NB4 (cell line): ENCODE results near the gene PDE5A.
"Not testable (repeated sequence)": the region's sequence is repeated elsewhere in the genome, so short reads cannot be mapped to it uniquely, and the experiment has no call there.

Experiments
- DNase-seq: peaks from one replicate; pipeline ENCODE4 v3.0.0; 2010; ENCODE audit warnings: low read depth
- H3K4me3 ChIP-seq: one replicate; pipeline ENCODE4 v1.5.1; 2011; ENCODE audit warnings: mild to moderate bottlenecking, low read depth, low read length, moderate library complexity
- CTCF ChIP-seq: IDR thresholded peaks from one replicate; pipeline ENCODE4 v1.5.1; 2012; ENCODE audit warnings: low read depth, low read length
- MAX ChIP-seq: IDR thresholded peaks from 2 replicates; pipeline ENCODE4 v1.6.1; 2011; ENCODE audit warnings: low read depth, low read length
- MYC ChIP-seq: IDR thresholded peaks from 2 replicates; pipeline ENCODE4 v1.6.1; 2011; ENCODE audit warnings: low read depth, low read length
- POLR2A ChIP-seq: IDR thresholded peaks from 2 replicates; pipeline ENCODE4 v1.6.1; 2011; ENCODE audit warnings: mild to moderate bottlenecking; ENCODE audit not compliant: insufficient read length; ENCODE audit errors: extremely low read depth

PDE5A gene

GRCh38 chr4:119638359-119638758 is 9.8 kb upstream of the PDE5A start:
- H3K4me3 ChIP-seq: no peak overlapping the region

GRCh38 chr4:119636851-119637250 is 8.2 kb upstream of the PDE5A start:
- DNase-seq: not testable (repeated sequence)

More at GRCh38 chr4:119638359-119638758, 9.8 kb upstream of the PDE5A start:
- no peak for TF ChIP-seq POLR2A
- TF ChIP-seq MAX: no peak
- TF ChIP-seq CTCF: no peak
- TF ChIP-seq MYC: no peak
- no peak for DNase-seq

GRCh38 chr4:119632216-119632615 is 3.6 kb upstream of the PDE5A start:
- DNase-seq: no peak
- H3K4me3 ChIP-seq: no peak overlapping the region
- TF ChIP-seq MYC (no peak), CTCF (no peak), MAX (no peak), POLR2A (no peak)

More at GRCh38 chr4:119636851-119637250, 8.2 kb upstream of the PDE5A start:
- not testable (repeated sequence) for H3K4me3 ChIP-seq

- H3K4me3 ChIP-seq: peak overlapping the region; percentile 28
- DNase-seq: no peak
- no peak for TF ChIP-seq CTCF
- TF ChIP-seq POLR2A: no peak
- no peak for TF ChIP-seq MYC
- TF ChIP-seq MAX: no peak
These were observed 503 bp upstream of the PDE5A start for GRCh38 chr4:119629142-119629471.

GRCh38 chr4:119627267-119628255 is 1.0 kb downstream of the PDE5A start:
- peak overlapping the region; percentile 49 for H3K4me3 ChIP-seq
- TF ChIP-seq CTCF (peak; percentile 10), POLR2A (no peak)
- DNase-seq: peak; percentile 50

GRCh38 chr4:119626943-119627266 is 1.7 kb downstream of the PDE5A start:
- no peak for DNase-seq
- TF ChIP-seq POLR2A (no peak), MYC (no peak), CTCF (no peak), MAX (no peak)

More at GRCh38 chr4:119626943-119627266, 1.7 kb downstream of the PDE5A start:
- peak overlapping the region; percentile 11 for H3K4me3 ChIP-seq
